Endothelial cell of umbilical vein (primary cell): Measurements from ENCODE around the gene ZSCAN29. TPM values are rescaled to one million over a fixed set of nuclear protein-coding genes. Genes with fewer than 3 reads are reported as not detected.

Experiments used
- BruUV-seq: library from RNA; stranded (reverse); fragments of 400-500 nt; replicated peaks from 2 replicates; lab custom pipeline; 2021; lab: Mats Ljungman, UMichigan
- CTCF ChIA-PET: fragments of 300-600, 350-600 bp; sonication (Branson Sonifier 250); formaldehyde crosslinking; loops from one replicate; lab custom pipeline; 2021; ENCODE audit warnings: antibody characterized with exemption, inconsistent platforms; lab: Charles Lee
- POLR2A ChIA-PET: fragments of 300-600, 350-600 bp; sonication (Branson Sonifier 250); formaldehyde crosslinking; loops from one replicate; lab custom pipeline; 2021; ENCODE audit warnings: antibody characterized with exemption, inconsistent platforms; lab: Charles Lee
- DNase-seq: peaks from one replicate; pipeline ENCODE4 v3.0.0-alpha.2; 2011; ENCODE audit warnings: low read depth, low spot score
- FAIRE-seq: peaks from 2 replicates; lab custom pipeline; 2011; peaks lifted over from hg19 to GRCh38; lab: Jason Lieb, UNC
- H2AFZ ChIP-seq: 2 replicates; pipeline ENCODE4 v1.6.0; 2012; ENCODE audit warnings: low read depth, low read length, control low read depth, inconsistent platforms
- H3K27ac ChIP-seq: 2 replicates; pipeline ENCODE4 v1.5.1; 2011; ENCODE audit warnings: low read depth, mild to moderate bottlenecking, control low read depth, low read length, moderate library complexity; ENCODE audit not compliant: insufficient read depth
- H3K27me3 ChIP-seq, 2 experiments: 2 replicates each; pipeline versions ENCODE4 v1.6.0 to v1.6.1; 2011; ENCODE audit warnings: low read length in 2 of 2, mixed read lengths in 1 of 2; ENCODE audit not compliant: control insufficient read depth in 2 of 2, insufficient read depth in 2 of 2
- H3K36me3 ChIP-seq, 2 experiments: 2 replicates in 1 of 2; 3 replicates in 1 of 2; pipeline ENCODE4 v1.5.1; 2011; ENCODE audit warnings: low read length in 2 of 2, mild to moderate bottlenecking in 1 of 2, moderate library complexity in 1 of 2; ENCODE audit not compliant: control insufficient read depth in 2 of 2, insufficient read depth in 2 of 2; ENCODE audit errors: extremely low read depth in 1 of 2
- H3K4me1 ChIP-seq: 3 replicates; pipeline ENCODE4 v1.5.1; 2011; ENCODE audit warnings: mild to moderate bottlenecking, low read length; ENCODE audit not compliant: control insufficient read depth, insufficient read depth; ENCODE audit errors: extremely low read depth
- H3K4me2 ChIP-seq: 2 replicates; pipeline ENCODE4 v1.6.1; 2011; ENCODE audit warnings: low read length, control low read depth, mixed read lengths; ENCODE audit not compliant: insufficient read depth
- H3K4me3 ChIP-seq, 3 experiments: fragments of 200-600 bp in 1 of 3; sonication (generic), shearing (Covaris generic) in 1 of 3; replicated peaks in 1 of 3; 2 replicates each; pipeline ENCODE4 v1.5.1; 2011 to 2016; ENCODE audit warnings: control low read depth in 3 of 3, low read length in 3 of 3, mild to moderate bottlenecking in 2 of 3, inconsistent platforms in 1 of 3, low read depth in 1 of 3, moderate library complexity in 1 of 3; ENCODE audit not compliant: insufficient read depth in 1 of 3
- H3K79me2 ChIP-seq: 2 replicates; pipeline ENCODE4 v1.6.0; 2012; ENCODE audit warnings: low read length, inconsistent platforms; ENCODE audit not compliant: control insufficient read depth, insufficient read depth
- H3K9ac ChIP-seq: replicated peaks from 2 replicates; pipeline ENCODE3; 2011; ENCODE audit warnings: low read length, control low read depth; ENCODE audit not compliant: insufficient read depth; ENCODE audit errors: extremely low read depth
- H3K9me1 ChIP-seq: replicated peaks from 3 replicates; pipeline ENCODE4 v1.6.0; 2011; ENCODE audit warnings: mild to moderate bottlenecking, low read length; ENCODE audit not compliant: control insufficient read depth, insufficient read depth; ENCODE audit errors: extremely low read depth
- H3K9me3 ChIP-seq: replicated peaks from 2 replicates; pipeline ENCODE4 v1.5.1; 2012; ENCODE audit warnings: low read length, inconsistent platforms; ENCODE audit not compliant: control insufficient read depth, insufficient read depth
- H4K20me1 ChIP-seq: replicated peaks from 2 replicates; pipeline ENCODE3; 2011; ENCODE audit warnings: mild to moderate bottlenecking, low read length; ENCODE audit not compliant: control insufficient read depth, insufficient read depth; ENCODE audit errors: extremely low read depth
- CTCF ChIP-seq, 2 donors: IDR thresholded peaks; 1 replicate in 1 of 2; 2 replicates in 1 of 2; pipeline ENCODE4 v1.5.1; 2011; ENCODE audit warnings: low read length in 2 of 2, mild to moderate bottlenecking in 2 of 2, moderate library complexity in 2 of 2, control low read depth in 1 of 2, inconsistent platforms in 1 of 2, low read depth in 1 of 2; ENCODE audit not compliant: insufficient read depth in 1 of 2; ENCODE audit errors: extremely low read depth in 1 of 2
- EZH2 ChIP-seq: IDR thresholded peaks from 2 replicates; pipeline ENCODE4 v1.6.1; 2012; ENCODE audit warnings: borderline replicate concordance, low read depth, mild to moderate bottlenecking, moderate library complexity, low read length, inconsistent platforms; ENCODE audit not compliant: severe bottlenecking
- FOS ChIP-seq: IDR thresholded peaks from 2 replicates; pipeline ENCODE4 v1.6.1; 2011; ENCODE audit warnings: mild to moderate bottlenecking, low read length, moderate library complexity, borderline replicate concordance; ENCODE audit not compliant: insufficient read depth
- GATA2 ChIP-seq: IDR thresholded peaks from 2 replicates; pipeline ENCODE4 v1.7.0; 2011; ENCODE audit warnings: low read depth, mild to moderate bottlenecking, moderate library complexity, mixed read lengths, low read length; ENCODE audit not compliant: insufficient read length, insufficient read depth
- JUN ChIP-seq: IDR thresholded peaks from 2 replicates; pipeline ENCODE4 v1.6.1; 2011; ENCODE audit warnings: borderline replicate concordance, low read depth; ENCODE audit not compliant: insufficient read length, insufficient read depth
- MYC ChIP-seq: IDR thresholded peaks from one replicate; pipeline ENCODE4 v1.6.1; 2011; ENCODE audit warnings: mild to moderate bottlenecking, low read depth, low read length
- POLR2A ChIP-seq: IDR thresholded peaks from 2 replicates; pipeline ENCODE4 v1.6.1; 2012; ENCODE audit warnings: low read depth, mild to moderate bottlenecking, control low read depth, low read length
- POLR2AphosphoS5 ChIP-seq: IDR thresholded peaks from 2 replicates; pipeline ENCODE4 v1.6.1; 2012; ENCODE audit warnings: low read depth, mild to moderate bottlenecking, control low read depth, low read length, moderate library complexity; ENCODE audit not compliant: insufficient read depth
- dilution Hi-C: fragments of 300-500 bp; cut with MboI; formaldehyde crosslinking; loops from one replicate; pipeline ENCODE4 v1.15.0; 2019; ENCODE audit warnings: low sequenced_read_pairs; ENCODE audit not compliant: extremely low pct_ligation_motif_present
- intact Hi-C: fragments of 100-400 bp; cut with micrococcal nuclease; formaldehyde crosslinking; loops from one replicate; pipeline ENCODE4 v1.10.0; 2022
- polyA plus RNA-seq, 4 experiments: library from polyadenylated mRNA; depleted of rRNA in 3 of 4; stranded (reverse) in 3 of 4; unstranded in 1 of 4; fragments of >200 nt; gene quantifications; 2 replicates each; pipeline versions ENCODE4 v1.2.1 to v1.2.3, GENCODE V29; 2011 to 2012; ENCODE audit warnings: missing spikeins in 1 of 4
- total RNA-seq: library from RNA; stranded (reverse); gene quantifications from 2 replicates; pipeline ENCODE4 v1.2.3, GENCODE V29; 2021
- TF ChIP-seq, protein P1 (sequence below): IDR thresholded peaks from 2 replicates; pipeline ENCODE4 v1.6.1; 2011; ENCODE audit not compliant: insufficient read depth, insufficient read length

ZSCAN29 gene
- total and polyA plus RNA-seq, 2 donors (not counting 3 experiments of a cell fraction or from before 2014, with no cell fraction given), result 3.7 to 15.7 TPM

DNA sequence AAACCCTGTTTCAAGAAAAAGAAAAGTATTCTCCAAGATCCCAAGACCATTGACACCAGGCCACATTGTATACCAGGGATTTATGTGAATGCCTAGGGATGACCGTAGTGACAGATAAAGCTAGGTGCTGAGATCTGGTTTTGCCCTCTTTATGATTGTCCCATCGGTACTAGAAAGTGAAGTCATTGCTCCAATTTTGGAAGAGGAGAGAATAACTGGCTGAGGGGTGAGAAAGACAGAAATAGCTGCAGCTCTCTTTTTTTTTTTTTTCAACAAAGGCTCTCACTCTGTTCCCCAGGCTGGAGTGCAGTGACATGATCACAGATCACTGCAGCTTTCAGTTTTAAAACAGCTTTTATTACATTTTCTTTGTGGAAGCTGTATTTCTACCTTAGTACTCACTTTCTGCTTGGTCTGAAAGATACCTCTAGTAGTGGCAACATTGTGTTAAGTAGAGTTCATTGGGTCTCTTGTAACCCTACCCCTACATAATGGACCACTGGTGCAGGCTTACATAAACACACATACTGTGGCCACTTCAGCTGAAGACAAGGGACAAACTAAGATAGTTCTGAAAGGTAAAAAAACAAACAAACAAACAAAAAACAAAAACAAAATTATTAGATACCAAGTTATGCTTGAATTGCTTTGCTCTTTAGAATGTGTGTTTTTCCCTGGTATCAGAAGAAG lies 18.0 kb downstream of the ZSCAN29 start:
- no peak for FAIRE-seq
- BruUV-seq, result no TSS peak
- no peak for DNase-seq
- H3K27me3 ChIP-seq, result no peaks in the 10 kb centered on the region
- H3K9ac ChIP-seq, result no peak overlapping the region
- no peaks in the 10 kb centered on the region for H3K79me2 ChIP-seq
- no peaks in the 10 kb centered on the region for H4K20me1 ChIP-seq
- ChIA-PET CTCF (interaction anchor here (0.7 to 1.4 kb wide), 3 partner anchors 23 to 1677 kb away, joined by 3 read pairs; no protein-coding TSS in a partner anchor), POLR2A (no interaction called here)
- no peak overlapping the region for H2AFZ ChIP-seq
- H3K36me3 ChIP-seq, result no peaks in the 10 kb centered on the region
- H3K4me1 ChIP-seq, result no peaks in the 10 kb centered on the region
- TF ChIP-seq POLR2A (no peak), GATA2 (no peak), FOS (no peak), MYC (no peak), CTCF (IDR thresholded peaks at IDR 0.05; ENCODE audit: extremely low read depth in 1 of 2, insufficient read depth in 1 of 2, low read depth in 1 of 2, low read length in 2 of 2) (no peak), POLR2AphosphoS5 (no peak), EZH2 (no peak), JUN (no peak)
- TF ChIP-seq, protein P1, sequence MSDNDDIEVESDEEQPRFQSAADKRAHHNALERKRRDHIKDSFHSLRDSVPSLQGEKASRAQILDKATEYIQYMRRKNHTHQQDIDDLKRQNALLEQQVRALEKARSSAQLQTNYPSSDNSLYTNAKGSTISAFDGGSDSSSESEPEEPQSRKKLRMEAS, result no peak
- dilution Hi-C loops, result no loop called here
- no peak overlapping the region for H3K27ac ChIP-seq
- H3K9me3 ChIP-seq, result no peaks in the 10 kb centered on the region
- H3K4me2 ChIP-seq, result no peak overlapping the region
- no peak overlapping the region for H3K4me3 ChIP-seq
- no peaks in the 10 kb centered on the region for H3K9me1 ChIP-seq
- intact Hi-C loops, result no loop called here
